Tibial artery (tissue), 4 donors: ENCODE data around the gene LAMA2.

Source experiments
- DNase-seq, 2 donors: peaks; one replicate each; pipeline ENCODE4 v3.0.0-alpha.2; 2019
- H3K27ac ChIP-seq, 2 donors: fragments of 200-600 bp; sonication (generic) in 1 of 2; 1 replicate in 1 of 2; 2 replicates in 1 of 2; pipeline ENCODE4 v1.5.1; 2018 to 2019; ENCODE audit warnings: mild to moderate bottlenecking in 1 of 2
- H3K27me3 ChIP-seq, 2 donors: fragments of 200-600 bp; sonication (generic) in 1 of 2; one replicate each; pipeline versions ENCODE4 v1.5.1 to v1.6.0; 2016 to 2019
- H3K36me3 ChIP-seq, 3 donors: fragments of 200-600 bp; sonication (generic) in 2 of 3; one replicate each; pipeline ENCODE4 v1.5.1; 2016 to 2019; ENCODE audit warnings: mild to moderate bottlenecking in 2 of 3
- H3K4me1 ChIP-seq, 4 donors: fragments of 200-600 bp; sonication (generic) in 2 of 4; 1 replicate in 3 of 4; 2 replicates in 1 of 4; pipeline ENCODE4 v1.5.1; 2016 to 2019
- H3K4me3 ChIP-seq, 2 donors: fragments of 200-600 bp; sonication (generic) in 1 of 2; 1 replicate in 1 of 2; 2 replicates in 1 of 2; pipeline ENCODE4 v1.5.1; 2018 to 2019; ENCODE audit warnings: mild to moderate bottlenecking in 2 of 2
- H3K9me3 ChIP-seq, 3 donors: fragments of 200-600 bp; sonication (generic) in 1 of 3; one replicate each; pipeline ENCODE4 v1.5.1; 2016 to 2019
- intact Hi-C: fragments of 100-400 bp; cut with DNase I; formaldehyde crosslinking; loops from one replicate; pipeline ENCODE4 v1.15.0; 2023; ENCODE audit warnings: low total_unique reads
- TF ChIP-seq, protein P1 (sequence below), 2 experiments: fragments of 200-600 bp in 1 of 2; fragments of 450-650 bp in 1 of 2; IDR thresholded peaks; one replicate each; pipeline ENCODE4 v1.5.1; 2017 to 2019; ENCODE audit warnings: antibody characterized with exemption in 2 of 2, mild to moderate bottlenecking in 1 of 2, moderate library complexity in 1 of 2

LAMA2 gene

DNA sequence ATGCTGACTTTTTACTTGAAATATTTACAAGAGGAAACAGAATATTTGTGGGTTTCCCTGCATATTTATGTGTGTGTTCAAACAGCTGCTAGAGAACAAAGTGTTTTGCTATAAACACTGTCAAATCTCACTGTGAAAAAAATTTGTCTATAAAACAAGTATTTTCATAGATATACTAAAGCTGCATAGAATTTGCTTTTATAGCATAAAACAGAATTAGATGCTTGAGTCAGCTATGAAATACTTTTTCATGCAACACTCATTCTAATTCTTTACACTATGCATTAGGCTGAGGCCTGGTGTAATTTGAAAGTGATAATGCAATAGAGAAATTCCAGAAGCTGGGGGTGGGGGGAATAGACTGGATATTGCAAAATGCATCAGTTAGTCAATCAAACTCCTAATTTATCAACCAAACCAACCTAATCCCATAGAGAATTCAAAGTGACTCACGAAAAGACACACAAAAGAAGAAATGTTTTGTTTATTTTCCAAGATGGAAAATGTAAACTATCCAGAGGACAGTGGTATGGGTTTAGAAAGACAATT lies 148.2 kb downstream of the LAMA2 start:
- no peaks in the 10 kb centered on the region for H3K27me3 ChIP-seq
- no peaks in the 10 kb centered on the region for H3K36me3 ChIP-seq
- intact Hi-C loops = no loop called here
- no peak overlapping the region for H3K27ac ChIP-seq
- no peaks in the 10 kb centered on the region for H3K9me3 ChIP-seq
- H3K4me3 ChIP-seq = no peak overlapping the region
- DNase-seq = no peak
- no peaks in the 10 kb centered on the region for H3K4me1 ChIP-seq
- TF ChIP-seq, protein P1, sequence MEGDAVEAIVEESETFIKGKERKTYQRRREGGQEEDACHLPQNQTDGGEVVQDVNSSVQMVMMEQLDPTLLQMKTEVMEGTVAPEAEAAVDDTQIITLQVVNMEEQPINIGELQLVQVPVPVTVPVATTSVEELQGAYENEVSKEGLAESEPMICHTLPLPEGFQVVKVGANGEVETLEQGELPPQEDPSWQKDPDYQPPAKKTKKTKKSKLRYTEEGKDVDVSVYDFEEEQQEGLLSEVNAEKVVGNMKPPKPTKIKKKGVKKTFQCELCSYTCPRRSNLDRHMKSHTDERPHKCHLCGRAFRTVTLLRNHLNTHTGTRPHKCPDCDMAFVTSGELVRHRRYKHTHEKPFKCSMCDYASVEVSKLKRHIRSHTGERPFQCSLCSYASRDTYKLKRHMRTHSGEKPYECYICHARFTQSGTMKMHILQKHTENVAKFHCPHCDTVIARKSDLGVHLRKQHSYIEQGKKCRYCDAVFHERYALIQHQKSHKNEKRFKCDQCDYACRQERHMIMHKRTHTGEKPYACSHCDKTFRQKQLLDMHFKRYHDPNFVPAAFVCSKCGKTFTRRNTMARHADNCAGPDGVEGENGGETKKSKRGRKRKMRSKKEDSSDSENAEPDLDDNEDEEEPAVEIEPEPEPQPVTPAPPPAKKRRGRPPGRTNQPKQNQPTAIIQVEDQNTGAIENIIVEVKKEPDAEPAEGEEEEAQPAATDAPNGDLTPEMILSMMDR (IDR thresholded peaks at IDR 0.05) = no peak

DNA sequence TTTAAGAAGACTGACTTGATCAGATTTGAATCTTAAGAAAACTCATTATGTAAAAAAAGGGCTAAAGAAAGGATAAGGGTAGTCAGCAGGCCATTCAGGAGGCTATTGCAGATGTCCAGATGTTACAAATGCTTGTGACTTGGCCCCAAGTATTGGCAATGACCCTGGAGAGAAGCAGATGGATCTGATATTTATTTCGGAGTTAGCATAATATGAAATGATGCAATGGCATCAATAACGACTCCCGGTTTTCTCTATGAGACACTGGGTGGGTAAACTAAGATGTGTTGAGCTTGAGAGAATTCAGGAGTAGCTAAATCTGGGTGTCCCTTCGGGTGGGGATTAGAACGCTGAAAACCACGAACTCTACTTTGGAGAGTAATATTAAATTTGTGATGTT lies 149.7 kb downstream of the LAMA2 start:
- Histone ChIP-seq H3K36me3 (no peaks in the 10 kb centered on the region), H3K9me3 (no peaks in the 10 kb centered on the region), H3K27ac (no peak overlapping the region), H3K4me1 (no peaks in the 10 kb centered on the region), H3K27me3 (no peaks in the 10 kb centered on the region), H3K4me3 (no peak overlapping the region)
- peak in 1 of 2 donors; percentile 50 for DNase-seq
- intact Hi-C loops = no loop called here
- TF ChIP-seq, protein P1 (IDR thresholded peaks at IDR 0.05) = no peak

DNA sequence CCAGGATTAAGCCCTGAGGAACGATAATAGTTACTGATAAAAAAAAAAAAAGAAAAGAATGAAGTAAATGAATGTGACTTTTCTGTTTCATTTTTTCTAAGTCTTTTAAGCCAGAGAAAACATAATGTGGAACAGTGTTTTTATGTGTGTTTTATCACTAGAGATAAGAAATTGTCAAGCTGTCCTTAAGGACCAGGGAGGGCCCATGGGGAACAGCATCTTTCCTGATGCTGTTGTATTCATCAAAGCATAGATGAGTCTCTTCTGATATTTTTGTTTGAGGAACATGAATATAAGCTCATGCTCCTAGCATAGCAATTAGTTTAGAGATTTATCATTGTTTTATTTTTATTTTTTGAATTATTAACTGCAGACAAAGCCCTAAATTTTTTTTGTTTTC lies 150.2 kb downstream of the LAMA2 start:
- H3K9me3 ChIP-seq = no peaks in the 10 kb centered on the region
- DNase-seq = no peak
- TF ChIP-seq, protein P1 (IDR thresholded peaks at IDR 0.05) = no peak
- no peaks in the 10 kb centered on the region for H3K27me3 ChIP-seq
- intact Hi-C loops = no loop called here
- H3K4me3 ChIP-seq = no peak overlapping the region
- H3K27ac ChIP-seq = no peak overlapping the region
- no peaks in the 10 kb centered on the region for H3K36me3 ChIP-seq
- H3K4me1 ChIP-seq = no peaks in the 10 kb centered on the region

DNA sequence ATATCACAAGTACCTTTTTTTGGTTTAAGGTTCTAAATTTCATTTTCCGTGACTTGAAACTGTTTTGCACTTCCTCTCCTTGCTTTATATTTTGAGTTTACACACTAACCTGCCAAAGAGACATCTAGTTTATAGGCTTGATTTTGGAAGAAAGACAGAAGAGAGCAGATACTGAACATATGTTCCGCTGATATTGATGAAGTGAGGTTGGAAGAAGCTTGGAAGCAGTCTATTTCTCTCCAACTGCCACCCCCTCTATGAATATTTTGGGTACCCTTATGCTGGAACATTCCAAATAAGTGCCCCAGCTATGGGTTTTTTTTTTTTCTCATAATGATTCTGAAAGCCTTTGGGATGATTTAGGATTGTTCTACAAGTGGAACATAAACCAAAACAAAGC lies 150.6 kb downstream of the LAMA2 start:
- Histone ChIP-seq H3K27me3 (no peaks in the 10 kb centered on the region), H3K36me3 (no peaks in the 10 kb centered on the region), H3K4me3 (no peak overlapping the region), H3K4me1 (no peaks in the 10 kb centered on the region), H3K27ac (no peak overlapping the region), H3K9me3 (no peaks in the 10 kb centered on the region)
- no peak for DNase-seq
- TF ChIP-seq, protein P1 (IDR thresholded peaks at IDR 0.05) = no peak
- intact Hi-C loops = no loop called here

DNA sequence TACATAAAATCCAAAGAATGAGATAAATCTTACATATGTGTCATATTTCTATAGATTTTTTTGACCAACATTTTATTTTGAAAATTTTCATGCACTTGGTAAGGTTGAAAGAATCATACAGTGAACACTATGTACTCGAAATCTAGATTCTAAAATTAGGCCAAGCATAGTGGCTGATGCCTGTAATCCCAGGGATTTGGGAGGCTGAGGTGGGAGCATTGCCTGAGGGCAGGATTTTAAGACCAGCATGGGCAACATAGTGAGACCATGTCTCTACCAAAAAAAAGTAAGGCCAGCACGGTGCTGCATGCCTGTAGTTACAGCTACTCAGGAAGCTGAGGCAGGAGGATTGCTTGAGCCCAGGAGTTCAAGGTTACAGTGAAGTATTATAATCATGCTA lies 158.6 kb downstream of the LAMA2 start:
- H3K4me1 ChIP-seq = no peaks in the 10 kb centered on the region
- peaks cover 0 to 5% (median 0%) of the 10 kb centered on the region in 3 donors for H3K9me3 ChIP-seq
- no peaks in the 10 kb centered on the region for H3K27me3 ChIP-seq
- no peak overlapping the region for H3K27ac ChIP-seq
- TF ChIP-seq, protein P1 (IDR thresholded peaks at IDR 0.05) = no peak
- H3K36me3 ChIP-seq = no peaks in the 10 kb centered on the region
- DNase-seq = no peak
- no peak overlapping the region for H3K4me3 ChIP-seq
- intact Hi-C loops = no loop called here

DNA sequence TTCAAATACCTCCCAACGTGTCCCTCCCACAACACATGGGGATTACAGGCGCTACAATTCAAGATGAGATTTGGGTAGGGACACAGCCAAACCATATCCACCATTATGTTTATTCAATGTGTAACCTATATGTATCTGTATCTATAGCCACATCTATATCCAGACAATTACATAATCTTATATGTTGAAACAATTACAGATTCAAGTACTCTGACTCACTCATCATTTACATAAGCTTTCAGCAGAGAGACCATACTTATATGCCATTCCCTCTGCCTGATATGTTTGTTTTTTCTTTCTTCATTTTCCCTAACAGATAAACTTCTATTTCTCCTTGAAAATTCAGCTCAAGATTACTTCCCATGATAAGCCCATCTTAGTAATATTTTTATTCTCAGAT lies 163.6 kb downstream of the LAMA2 start:
- intact Hi-C loops = no loop called here
- peaks cover 0 to 8% (median 0%) of the 10 kb centered on the region in 3 donors for H3K36me3 ChIP-seq
- H3K4me1 ChIP-seq = no peaks in the 10 kb centered on the region
- H3K4me3 ChIP-seq = no peak overlapping the region
- TF ChIP-seq, protein P1 (IDR thresholded peaks at IDR 0.05) = no peak
- H3K27me3 ChIP-seq = no peaks in the 10 kb centered on the region
- peaks cover 0 to 5% (median 0%) of the 10 kb centered on the region in 3 donors for H3K9me3 ChIP-seq
- no peak overlapping the region for H3K27ac ChIP-seq
- DNase-seq = no peak
